MM.1S (cell line): ENCODE measurements around the gene STS.

Experiments
- DNase-seq: peaks from one replicate; pipeline ENCODE4 v3.0.0-alpha.2; 2015
- H2AFZ ChIP-seq: fragments of 300-600 bp; sonication (generic); 2 replicates; pipeline ENCODE4 v1.6.0; 2016; ENCODE audit warnings: antibody characterized with exemption, low read length
- H3F3A ChIP-seq: fragments of 300-600 bp; sonication (generic); 2 replicates; pipeline ENCODE4 v1.6.1; 2016; ENCODE audit warnings: mild to moderate bottlenecking, antibody characterized with exemption, low read length, moderate library complexity, mixed read lengths; ENCODE audit not compliant: insufficient read depth
- H3K27ac ChIP-seq: fragments of 300-600 bp; sonication (generic); 2 replicates; pipeline ENCODE4 v1.5.1; 2016; ENCODE audit warnings: mild to moderate bottlenecking, low read length
- H3K27me3 ChIP-seq: fragments of 300-600 bp; sonication (generic); replicated peaks from 2 replicates; pipeline ENCODE4 v1.6.0; 2016; ENCODE audit warnings: low read length; ENCODE audit not compliant: insufficient read depth
- H3K36me3 ChIP-seq: fragments of 300-600 bp; sonication (generic); replicated peaks from 2 replicates; pipeline ENCODE4 v1.6.1; 2016; ENCODE audit warnings: mild to moderate bottlenecking, low read length, mixed read lengths; ENCODE audit not compliant: insufficient read depth
- H3K4me1 ChIP-seq: fragments of 300-600 bp; sonication (generic); 2 replicates; pipeline ENCODE4 v1.6.1; 2016; ENCODE audit warnings: low read length, mixed read lengths
- H3K4me2 ChIP-seq: fragments of 300-600 bp; sonication (generic); 2 replicates; pipeline ENCODE4 v1.6.0; 2016; ENCODE audit warnings: low read depth, low read length
- H3K4me3 ChIP-seq: fragments of 300-600 bp; sonication (generic); 2 replicates; pipeline ENCODE4 v1.5.1; 2016; ENCODE audit warnings: low read length, mixed read lengths
- H3K79me2 ChIP-seq: fragments of 300-600 bp; sonication (generic); 2 replicates; pipeline ENCODE4 v1.6.1; 2016; ENCODE audit warnings: mixed run types, low read length, mixed read lengths
- H3K9ac ChIP-seq: fragments of 300-600 bp; sonication (generic); 2 replicates; pipeline ENCODE4 v1.6.1; 2016; ENCODE audit warnings: low read length, mixed read lengths
- H3K9me2 ChIP-seq: fragments of 300-600 bp; sonication (generic); replicated peaks from 2 replicates; pipeline ENCODE4 v1.6.1; 2016; ENCODE audit warnings: mild to moderate bottlenecking, low read length, mixed read lengths; ENCODE audit not compliant: insufficient read depth
- H3K9me3 ChIP-seq: fragments of 300-600 bp; sonication (generic); replicated peaks from 2 replicates; pipeline ENCODE4 v1.6.1; 2016; ENCODE audit warnings: mild to moderate bottlenecking, low read length, mixed read lengths; ENCODE audit not compliant: insufficient read depth
- H4K20me1 ChIP-seq: fragments of 300-600 bp; sonication (generic); 2 replicates; pipeline ENCODE4 v1.6.1; 2016; ENCODE audit warnings: mild to moderate bottlenecking, low read length, moderate library complexity, mixed read lengths; ENCODE audit not compliant: insufficient read depth
- EZH2 ChIP-seq: fragments of 300-600 bp; sonication (generic); optimal IDR thresholded peaks from 2 replicates; pipeline ENCODE3; 2017; ENCODE audit warnings: low read depth, mild to moderate bottlenecking, antibody characterized with exemption, low read length, mixed read lengths
- EZH2phosphoT487 ChIP-seq: fragments of 300-600 bp; sonication (generic); IDR thresholded peaks from 2 replicates; pipeline ENCODE4 v1.6.1; 2018; ENCODE audit warnings: antibody characterized with exemption, low read length
- TF ChIP-seq, protein P1 (sequence below): fragments of 300-600 bp; sonication (generic); IDR thresholded peaks from 2 replicates; pipeline ENCODE4 v1.5.1; 2016; ENCODE audit warnings: antibody characterized with exemption, low read length, mixed read lengths

Gene STS

DNA sequence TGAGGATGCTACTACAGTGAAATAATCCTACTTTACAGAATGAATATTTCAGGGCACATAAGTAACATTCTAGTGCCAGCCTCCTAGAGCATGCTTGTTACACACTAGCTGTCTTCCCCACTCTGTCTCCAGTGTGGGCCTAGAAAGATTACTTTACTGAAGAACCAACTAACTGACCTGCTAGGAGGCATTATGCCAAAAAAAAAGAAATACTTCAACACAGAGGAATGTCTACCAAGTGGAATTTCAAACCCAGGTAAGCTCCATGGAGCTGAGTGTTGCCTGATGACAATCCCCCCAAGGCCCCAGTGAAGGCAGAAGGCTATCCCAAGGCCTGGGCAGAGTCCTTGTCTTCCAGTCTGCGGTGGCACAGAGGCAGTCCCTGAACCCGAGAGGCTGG is 40.9 kb upstream of the STS start:
- H3K9ac ChIP-seq = no peak overlapping the region
- no peak overlapping the region for H3K4me3 ChIP-seq
- no peaks in the 10 kb centered on the region for H4K20me1 ChIP-seq
- no peaks in the 10 kb centered on the region; the same call in 1 of the 2 replicates for H3K36me3 ChIP-seq
- no peaks in the 10 kb centered on the region for H3K27me3 ChIP-seq
- no peak overlapping the region for H2AFZ ChIP-seq
- TF ChIP-seq, protein P1, sequence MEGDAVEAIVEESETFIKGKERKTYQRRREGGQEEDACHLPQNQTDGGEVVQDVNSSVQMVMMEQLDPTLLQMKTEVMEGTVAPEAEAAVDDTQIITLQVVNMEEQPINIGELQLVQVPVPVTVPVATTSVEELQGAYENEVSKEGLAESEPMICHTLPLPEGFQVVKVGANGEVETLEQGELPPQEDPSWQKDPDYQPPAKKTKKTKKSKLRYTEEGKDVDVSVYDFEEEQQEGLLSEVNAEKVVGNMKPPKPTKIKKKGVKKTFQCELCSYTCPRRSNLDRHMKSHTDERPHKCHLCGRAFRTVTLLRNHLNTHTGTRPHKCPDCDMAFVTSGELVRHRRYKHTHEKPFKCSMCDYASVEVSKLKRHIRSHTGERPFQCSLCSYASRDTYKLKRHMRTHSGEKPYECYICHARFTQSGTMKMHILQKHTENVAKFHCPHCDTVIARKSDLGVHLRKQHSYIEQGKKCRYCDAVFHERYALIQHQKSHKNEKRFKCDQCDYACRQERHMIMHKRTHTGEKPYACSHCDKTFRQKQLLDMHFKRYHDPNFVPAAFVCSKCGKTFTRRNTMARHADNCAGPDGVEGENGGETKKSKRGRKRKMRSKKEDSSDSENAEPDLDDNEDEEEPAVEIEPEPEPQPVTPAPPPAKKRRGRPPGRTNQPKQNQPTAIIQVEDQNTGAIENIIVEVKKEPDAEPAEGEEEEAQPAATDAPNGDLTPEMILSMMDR = no peak
- TF ChIP-seq EZH2 (no peak), EZH2phosphoT487 (no peak)
- 0 out of 2 replicates have a peak, but pooled peaks cover 5% of the 10 kb centered on the region for H3K79me2 ChIP-seq
- H3K4me2 ChIP-seq = no peak overlapping the region
- H3K4me1 ChIP-seq = peaks cover 14% of the 10 kb centered on the region; the same call in 1 of the 2 replicates
- H3F3A ChIP-seq = no peaks in the 10 kb centered on the region
- no peak overlapping the region for H3K27ac ChIP-seq
- H3K9me2 ChIP-seq = no peaks in the 10 kb centered on the region
- DNase-seq = no peak
- no peaks in the 10 kb centered on the region for H3K9me3 ChIP-seq

DNA sequence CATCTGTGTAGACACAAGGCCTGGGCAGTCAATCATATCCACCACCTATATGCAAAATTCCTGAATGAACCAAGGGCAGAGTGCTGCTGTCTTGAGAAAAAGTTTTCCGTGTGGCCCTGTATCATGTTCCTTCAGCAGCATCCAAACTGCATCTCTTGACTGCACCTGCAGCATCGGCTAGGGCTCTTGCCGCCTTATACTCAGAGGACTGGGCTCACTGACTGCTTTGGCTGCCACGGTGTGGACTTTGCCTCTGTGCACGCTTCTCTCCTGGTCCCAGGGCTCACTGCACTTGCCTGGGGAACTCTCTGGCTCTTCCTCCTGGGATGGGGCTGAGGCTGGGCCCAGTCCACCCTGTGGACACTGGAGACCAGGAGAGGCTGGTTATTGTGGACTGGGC is 39.5 kb upstream of the STS start:
- Histone ChIP-seq H3K9me2 (no peaks in the 10 kb centered on the region), H3F3A (no peaks in the 10 kb centered on the region), H4K20me1 (no peaks in the 10 kb centered on the region), H3K36me3 (no peaks in the 10 kb centered on the region; the same call in 1 of the 2 replicates), H3K27ac (no peak overlapping the region), H3K4me1 (peaks cover 14% of the 10 kb centered on the region; the same call in 1 of the 2 replicates), H3K27me3 (no peaks in the 10 kb centered on the region), H3K9me3 (no peaks in the 10 kb centered on the region), H2AFZ (no peak overlapping the region), H3K4me3 (no peak overlapping the region), H3K9ac (no peak overlapping the region), H3K79me2 (no peaks in the 10 kb centered on the region), H3K4me2 (no peak overlapping the region)
- no peak for DNase-seq
- TF ChIP-seq EZH2 (no peak), EZH2phosphoT487 (no peak)
- TF ChIP-seq, protein P1 = no peak

DNA sequence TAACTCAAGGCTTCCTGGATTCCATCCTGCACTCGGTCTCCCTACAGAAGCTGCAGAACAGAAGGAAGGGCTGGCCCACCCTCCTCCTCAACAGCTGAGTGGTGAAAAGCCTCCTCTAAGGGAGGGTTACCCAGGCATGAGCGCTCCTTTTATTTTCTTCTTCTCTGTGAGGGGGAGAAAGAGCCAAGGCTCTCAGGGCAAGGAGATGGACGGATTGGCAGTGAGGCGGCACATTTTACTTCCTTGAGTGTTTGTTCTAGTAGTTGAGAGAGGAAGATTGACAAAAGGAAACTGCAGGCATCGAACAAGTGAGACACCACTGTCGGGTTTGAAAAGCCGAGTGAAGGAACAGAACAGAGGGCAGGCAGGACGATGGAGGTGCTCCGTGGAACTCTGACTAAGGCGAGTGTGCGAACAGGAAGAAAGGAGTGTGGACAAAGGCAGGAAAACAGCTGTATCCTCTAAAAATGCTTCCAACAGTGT is 38.4 kb upstream of the STS start:
- Histone ChIP-seq H3F3A (no peaks in the 10 kb centered on the region), H3K4me1 (peaks cover 14% of the 10 kb centered on the region; the same call in 1 of the 2 replicates), H3K79me2 (no peaks in the 10 kb centered on the region), H4K20me1 (no peaks in the 10 kb centered on the region), H3K9me2 (no peaks in the 10 kb centered on the region), H3K4me3 (no peak overlapping the region), H3K9ac (no peak overlapping the region), H2AFZ (no peak overlapping the region), H3K9me3 (no peaks in the 10 kb centered on the region), H3K27ac (no peak overlapping the region), H3K27me3 (no peaks in the 10 kb centered on the region), H3K36me3 (no peaks in the 10 kb centered on the region; the same call in 1 of the 2 replicates), H3K4me2 (no peak overlapping the region)
- TF ChIP-seq EZH2 = no peak
- DNase-seq = no peak
